Left colon (tissue), 2 donors: ENCODE measurements around the gene ZBTB8OS. TPM values are rescaled to one million over a fixed set of nuclear protein-coding genes. Genes with fewer than 3 reads are reported as not detected.
A peak's percentile ranks its signal among the peaks of the same experiment; 100 is the strongest.
"Not testable (repeated sequence)": the region's sequence is repeated elsewhere in the genome, so short reads cannot be mapped to it uniquely, and the experiment has no call there.

Experiments
- ATAC-seq: fragments of 200-7000 bp; cut with Tn5 transposase; one replicate; pipeline ENCODE4 v1.9.1; 2020; ENCODE audit warnings: mild to moderate bottlenecking, moderate library complexity
- DNase-seq, 2 donors: peaks; one replicate each; pipeline ENCODE4 v3.0.0-alpha.2; 2020
- intact Hi-C, 2 donors: fragments of 100-400 bp; cut with DNase I in 1 of 2; cut with micrococcal nuclease in 1 of 2; formaldehyde crosslinking; loops; one replicate each; pipeline versions ENCODE4 v1.11.2 to v1.14.0; 2022; cut with DNase I, micrococcal nuclease
- total RNA-seq, 2 donors: library from RNA; stranded (reverse); fragmentation: NEBNext Ultra II Directional; extraction: Animal tissue kit (Norgen Biotek cat#: 25700); gene quantifications; one replicate each; pipeline ENCODE4 v1.2.1, GENCODE V29; 2021
- donor health status: DM: no; HTN: no; CAD: no.
- donor health status: DM: yes; HTN: yes; CAD: no.

Gene ZBTB8OS
- total RNA-seq, 2 donors from 2014 or later, result 44.0 to 44.1 TPM

- intact Hi-C loops, result no loop called here
- ATAC-seq, result no peak
- no peak for DNase-seq
Measured at GRCh38 chr1:32652244-32652962, 2.1 kb upstream of the ZBTB8OS start.

GRCh38 chr1:32651461-32652073 is 1.2 kb upstream of the ZBTB8OS start:
- ATAC-seq, result peak; percentile 18
- no peak for DNase-seq
- intact Hi-C loops, result no loop called here

GRCh38 chr1:32650752-32651460 is 556 bp upstream of the ZBTB8OS start, which contains the start of gene RBBP4:
RBBP4 (plus strand) TSS chr1:32651208; CDS start chr1:32651307, 99 bp downstream.
- ATAC-seq, result peak; percentile 89
- DNase-seq, result peak; percentile 97 to 98
- intact Hi-C loops, result no loop called here

- intact Hi-C loops, result no loop called here
- no peak for DNase-seq
- ATAC-seq, result no peak
Measured at GRCh38 chr1:32647308-32648134, 2.8 kb downstream of the ZBTB8OS start.

GRCh38 chr1:32644426-32644825 is 5.9 kb downstream of the ZBTB8OS start:
- ATAC-seq, result peak; percentile 90
- intact Hi-C loops, result no loop called here
- DNase-seq, result no peak

GRCh38 chr1:32642292-32642827 is 8.0 kb downstream of the ZBTB8OS start:
- ATAC-seq, intact Hi-C loops: not testable (repeated sequence)

GRCh38 chr1:32639489-32640075 is 10.8 kb downstream of the ZBTB8OS start:
- intact Hi-C loops, result no loop called here
- no peak for DNase-seq
- no peak for ATAC-seq

More at GRCh38 chr1:32642292-32642827, 8.0 kb downstream of the ZBTB8OS start:
- not testable (repeated sequence) for DNase-seq

- intact Hi-C loops, result no loop called here
- ATAC-seq (peak; percentile 29), DNase-seq (no peak)
Measured at GRCh38 chr1:32636914-32637645, 13.3 kb downstream of the ZBTB8OS start.

- no peak for DNase-seq
- ATAC-seq, result no peak
- intact Hi-C loops, result no loop called here
Measured at GRCh38 chr1:32635508-32636277, 14.7 kb downstream of the ZBTB8OS start.

- intact Hi-C loops, result no loop called here
- DNase-seq, result no peak
- no peak for ATAC-seq
Measured at GRCh38 chr1:32632829-32633228, 17.5 kb downstream of the ZBTB8OS start.

- intact Hi-C loops, DNase-seq, ATAC-seq: not testable (repeated sequence)
Measured at GRCh38 chr1:32630173-32630572, 20.2 kb downstream of the ZBTB8OS start.

GRCh38 chr1:32627596-32628162 is 22.7 kb downstream of the ZBTB8OS start:
- DNase-seq, result peak in 1 of 2 donors; percentile 11

GRCh38 chr1:32626176-32626575 is 24.2 kb downstream of the ZBTB8OS start:
- ATAC-seq (no peak), DNase-seq (no peak)
- intact Hi-C loops, result no loop called here

More at GRCh38 chr1:32627596-32628162, 22.7 kb downstream of the ZBTB8OS start:
- ATAC-seq, result no peak
- intact Hi-C loops, result no loop called here

- no peak for DNase-seq
- ATAC-seq, result no peak
- intact Hi-C loops, result no loop called here
Measured at GRCh38 chr1:32623775-32624174, 26.6 kb downstream of the ZBTB8OS start.

GRCh38 chr1:32622806-32623681 is 27.3 kb downstream of the ZBTB8OS start:
- intact Hi-C loops, result no loop called here
- DNase-seq (no peak), ATAC-seq (no peak)

- ATAC-seq (no peak), DNase-seq (no peak)
- intact Hi-C loops, result no loop called here
Measured at GRCh38 chr1:32622205-32622604, 28.1 kb downstream of the ZBTB8OS start.
